HepG2 (cell line): ENCODE measurements around the gene ITGB3. TPM values are rescaled to one million over a fixed set of nuclear protein-coding genes. Genes with fewer than 3 reads are reported as not detected.
A peak's percentile ranks its signal among the peaks of the same experiment; 100 is the strongest.

Source experiments
- ATF6 ChIP-seq: sonication (generic); formaldehyde crosslinking; conservative IDR thresholded peaks from 2 replicates; pipeline ENCODE4 v1.4.0; 2020; ENCODE audit warnings: missing genetic modification reagents
- FOXP1 ChIP-seq, 2 experiments: fragments of 450-650 bp in 1 of 2; IDR thresholded peaks; 2 replicates each; pipeline ENCODE4 v1.6.1; 2017 to 2018; ENCODE audit warnings: antibody characterized with exemption in 1 of 2
- HOXA3 ChIP-seq: sonication (generic); formaldehyde crosslinking; IDR thresholded peaks from 2 replicates; pipeline ENCODE4 v1.5.0; 2020; ENCODE audit warnings: missing genetic modification reagents
- HOXA7 ChIP-seq: sonication (generic); formaldehyde crosslinking; IDR thresholded peaks from 2 replicates; pipeline ENCODE4 v1.8.1; 2022; ENCODE audit warnings: mild to moderate bottlenecking, missing genetic modification reagents, moderate library complexity
- MXD1 ChIP-seq: sonication (generic); formaldehyde crosslinking; IDR thresholded peaks from 2 replicates; pipeline ENCODE4 v1.4.0; 2020; ENCODE audit warnings: mild to moderate bottlenecking, missing genetic modification reagents
- MXI1 ChIP-seq: IDR thresholded peaks from 3 replicates; pipeline ENCODE4 v1.6.1; 2012; ENCODE audit warnings: low read depth, low read length, inconsistent platforms, borderline replicate concordance
- MYC ChIP-seq: sonication (generic); formaldehyde crosslinking; IDR thresholded peaks from 2 replicates; pipeline ENCODE4 v1.9.0; 2021; ENCODE audit warnings: missing genetic modification reagents, borderline replicate concordance
- PHF21A ChIP-seq: sonication (generic); formaldehyde crosslinking; IDR thresholded peaks from 2 replicates; pipeline ENCODE4 v1.5.0; 2020; ENCODE audit warnings: mild to moderate bottlenecking, missing genetic modification reagents
- PRDM4 ChIP-seq: sonication (generic); formaldehyde crosslinking; IDR thresholded peaks from 2 replicates; pipeline ENCODE4 v1.9.0; 2021; ENCODE audit warnings: missing genetic modification reagents, borderline replicate concordance
- SKI ChIP-seq: fragments of 450-650 bp; IDR thresholded peaks from one replicate; pipeline ENCODE4 v1.6.1; 2018; ENCODE audit warnings: mild to moderate bottlenecking; ENCODE audit not compliant: partially characterized antibody
- STAG1 ChIP-seq: sonication (generic); formaldehyde crosslinking; IDR thresholded peaks from 2 replicates; pipeline ENCODE4 v1.4.0; 2020; ENCODE audit warnings: missing genetic modification reagents
- YEATS2 ChIP-seq: sonication (generic); formaldehyde crosslinking; IDR thresholded peaks from 2 replicates; pipeline ENCODE4 v1.4.0; 2020; ENCODE audit warnings: missing genetic modification reagents, borderline replicate concordance
- ZBTB7A ChIP-seq: sonication (generic); formaldehyde crosslinking; IDR thresholded peaks from 2 replicates; pipeline ENCODE4 v1.8.0; 2022; ENCODE audit warnings: mild to moderate bottlenecking, missing genetic modification reagents
- ZFP90 ChIP-seq: sonication (generic); formaldehyde crosslinking; IDR thresholded peaks from 2 replicates; pipeline ENCODE4 v1.8.0; 2022; ENCODE audit warnings: missing genetic modification reagents, mild to moderate bottlenecking, inconsistent platforms, borderline replicate concordance
- ZMYM4 ChIP-seq: sonication (generic); formaldehyde crosslinking; IDR thresholded peaks from 2 replicates; pipeline ENCODE4 v1.8.1; 2023; ENCODE audit warnings: mild to moderate bottlenecking, missing genetic modification reagents
- ZNF251 ChIP-seq: sonication (generic); formaldehyde crosslinking; IDR thresholded peaks from 2 replicates; pipeline ENCODE4 v1.9.0; 2021; ENCODE audit warnings: mild to moderate bottlenecking, missing genetic modification reagents
- ZNF350 ChIP-seq: sonication (generic); formaldehyde crosslinking; IDR thresholded peaks from 2 replicates; pipeline ENCODE4 v1.4.0; 2020; ENCODE audit warnings: mild to moderate bottlenecking, low read depth, missing genetic modification reagents, borderline replicate concordance
- ZNF496 ChIP-seq: sonication (generic); formaldehyde crosslinking; IDR thresholded peaks from 2 replicates; pipeline ENCODE4 v1.8.1; 2023; ENCODE audit warnings: mild to moderate bottlenecking, moderate library complexity, missing genetic modification reagents; ENCODE audit not compliant: insufficient replicate concordance
- ZNF710 ChIP-seq: sonication (generic); formaldehyde crosslinking; IDR thresholded peaks from 2 replicates; pipeline ENCODE4 v1.5.0; 2020; ENCODE audit warnings: mild to moderate bottlenecking, missing genetic modification reagents, borderline replicate concordance
- ZSCAN22 ChIP-seq: sonication (generic); formaldehyde crosslinking; IDR thresholded peaks from 2 replicates; pipeline ENCODE4 v1.4.0; 2020; ENCODE audit warnings: mild to moderate bottlenecking, missing genetic modification reagents
- ZSCAN29 ChIP-seq: sonication (generic); formaldehyde crosslinking; conservative IDR thresholded peaks from 2 replicates; pipeline ENCODE4 v1.4.0; 2020; ENCODE audit warnings: mild to moderate bottlenecking, missing genetic modification reagents
- polyA plus RNA-seq, 8 experiments: library from polyadenylated mRNA; depleted of rRNA in 3 of 8; stranded (reverse) in 7 of 8; unstranded in 1 of 8; fragments of >200 nt; fragmentation: Illumina TruSeq in 4 of 8; extraction: Trizol in 4 of 8; gene quantifications; 2 replicates each; pipeline versions ENCODE4 v1.2.1 to v1.2.3, GENCODE V29; 2011 to 2016; ENCODE audit warnings: low read depth in 4 of 8, missing spikeins in 1 of 8, mixed read lengths in 1 of 8; ENCODE audit not compliant: insufficient read depth in 1 of 8
- total RNA-seq, 5 experiments: library from RNA; depleted of rRNA; stranded (reverse); fragments of >200 nt; fragmentation: Illumina TruSeq; extraction: Trizol; gene quantifications; 2 replicates each; pipeline ENCODE4 v1.2.3, GENCODE V29; 2016; ENCODE audit warnings: low read depth in 1 of 5

ITGB3 gene
- total and polyA plus RNA-seq, 2 of the 13 experiments (the other 11 are each of a cell fraction or from before 2014, with no cell fraction given), result 0.09 to 0.31 TPM

- TF ChIP-seq PRDM4 (CRISPR knock-in tag) (no peak), ZNF251 (no peak), FOXP1 (IDR thresholded peaks at IDR 0.05) (no peak), FOXP1 (CRISPR knock-in tag; IDR thresholded peaks at IDR 0.05) (peak; percentile 21), ZNF350 (CRISPR knock-in tag) (peak; percentile 29; the same call in 1 of the 2 replicates), HOXA3 (CRISPR knock-in tag) (peak; percentile 56; the same call in 1 of the 2 replicates), ZBTB7A (CRISPR knock-in tag) (peak; percentile 69; the same call in 1 of the 2 replicates), MXI1 (peak; percentile 66; the same call in 1 of the 3 replicates), HOXA7 (no peak), ATF6 (CRISPR knock-in tag) (0 out of 2 replicates have a peak, but pooled peaks have one; percentile 63), PHF21A (CRISPR knock-in tag) (0 out of 2 replicates have a peak, but pooled peaks have one; percentile 25), MXD1 (CRISPR knock-in tag) (no peak), ZNF710 (CRISPR knock-in tag) (0 out of 2 replicates have a peak, but pooled peaks have one; percentile 44), ZSCAN29 (CRISPR knock-in tag) (0 out of 2 replicates have a peak, but pooled peaks have one; percentile 69), ZNF496 (CRISPR knock-in tag) (no peak), SKI (peak; percentile 49), ZFP90 (CRISPR knock-in tag) (peak; percentile 60; the same call in 1 of the 2 replicates), ZSCAN22 (CRISPR knock-in tag) (no peak), MYC (CRISPR knock-in tag) (peak; percentile 74; the same call in 1 of the 2 replicates), STAG1 (CRISPR knock-in tag) (peak; percentile 99), ZMYM4 (CRISPR knock-in tag) (peak; percentile 47; the same call in 1 of the 2 replicates), YEATS2 (CRISPR knock-in tag) (peak; percentile 57; the same call in 1 of the 2 replicates)
Measured at GRCh38 chr17:47229535-47230443, 23.8 kb upstream of the ITGB3 start (continued).
